NB4 (cell line): ENCODE measurements around the gene SLC39A12.

Experiments
- DNase-seq: peaks from one replicate; pipeline ENCODE4 v3.0.0; 2010; ENCODE audit warnings: low read depth
- H3K4me3 ChIP-seq: one replicate; pipeline ENCODE4 v1.5.1; 2011; ENCODE audit warnings: mild to moderate bottlenecking, low read depth, low read length, moderate library complexity
- MYC ChIP-seq: IDR thresholded peaks from 2 replicates; pipeline ENCODE4 v1.6.1; 2011; ENCODE audit warnings: low read depth, low read length
- POLR2A ChIP-seq: IDR thresholded peaks from 2 replicates; pipeline ENCODE4 v1.6.1; 2011; ENCODE audit warnings: mild to moderate bottlenecking; ENCODE audit not compliant: insufficient read length; ENCODE audit errors: extremely low read depth
- TF ChIP-seq, protein P1 (sequence below): IDR thresholded peaks from one replicate; pipeline ENCODE4 v1.5.1; 2012; ENCODE audit warnings: low read depth, low read length
- TF ChIP-seq, protein P2 (sequence below): IDR thresholded peaks from 2 replicates; pipeline ENCODE4 v1.6.1; 2011; ENCODE audit warnings: low read depth, low read length

Gene SLC39A12

DNA sequence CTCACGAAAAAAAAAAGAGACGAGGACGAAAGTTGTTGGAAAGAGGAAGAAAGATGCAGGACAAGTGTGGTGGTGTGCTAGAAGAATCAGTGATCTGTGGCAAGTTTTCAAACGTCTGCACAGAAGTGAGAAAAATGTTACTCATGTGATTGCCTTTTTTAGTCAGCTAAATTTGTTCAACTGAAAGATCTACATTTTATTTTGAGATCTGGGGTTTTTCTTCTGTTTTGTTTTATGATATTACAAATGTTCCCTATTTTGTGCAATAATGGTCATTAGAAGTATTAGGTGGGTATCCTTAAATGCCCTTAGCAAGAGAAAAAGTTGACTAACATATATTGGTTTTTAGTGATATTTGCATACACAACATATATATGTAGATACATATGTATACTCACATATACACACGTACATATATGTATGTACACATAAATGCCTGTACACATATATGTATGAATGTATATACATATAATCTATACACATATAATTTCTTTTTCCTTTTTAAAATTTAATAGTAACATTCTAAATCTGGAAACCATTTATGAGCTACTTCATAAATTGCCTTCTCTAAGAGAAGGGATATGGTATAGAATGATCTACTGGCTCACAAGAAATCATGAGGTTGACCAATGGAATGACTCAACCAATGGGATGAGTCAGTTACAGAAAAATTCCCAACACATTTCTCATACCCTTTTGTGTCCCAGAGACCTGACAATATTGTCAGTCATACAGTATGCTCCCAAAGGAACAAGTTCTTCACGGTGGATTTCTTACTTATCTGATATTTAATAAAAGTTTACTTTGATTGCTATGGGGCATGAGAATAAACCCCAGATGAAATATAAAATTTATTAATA, 38.4 kb downstream of the SLC39A12 start:
- H3K4me3 ChIP-seq, result no peak overlapping the region
- DNase-seq, result no peak
- TF ChIP-seq, protein P1, sequence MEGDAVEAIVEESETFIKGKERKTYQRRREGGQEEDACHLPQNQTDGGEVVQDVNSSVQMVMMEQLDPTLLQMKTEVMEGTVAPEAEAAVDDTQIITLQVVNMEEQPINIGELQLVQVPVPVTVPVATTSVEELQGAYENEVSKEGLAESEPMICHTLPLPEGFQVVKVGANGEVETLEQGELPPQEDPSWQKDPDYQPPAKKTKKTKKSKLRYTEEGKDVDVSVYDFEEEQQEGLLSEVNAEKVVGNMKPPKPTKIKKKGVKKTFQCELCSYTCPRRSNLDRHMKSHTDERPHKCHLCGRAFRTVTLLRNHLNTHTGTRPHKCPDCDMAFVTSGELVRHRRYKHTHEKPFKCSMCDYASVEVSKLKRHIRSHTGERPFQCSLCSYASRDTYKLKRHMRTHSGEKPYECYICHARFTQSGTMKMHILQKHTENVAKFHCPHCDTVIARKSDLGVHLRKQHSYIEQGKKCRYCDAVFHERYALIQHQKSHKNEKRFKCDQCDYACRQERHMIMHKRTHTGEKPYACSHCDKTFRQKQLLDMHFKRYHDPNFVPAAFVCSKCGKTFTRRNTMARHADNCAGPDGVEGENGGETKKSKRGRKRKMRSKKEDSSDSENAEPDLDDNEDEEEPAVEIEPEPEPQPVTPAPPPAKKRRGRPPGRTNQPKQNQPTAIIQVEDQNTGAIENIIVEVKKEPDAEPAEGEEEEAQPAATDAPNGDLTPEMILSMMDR, result no peak
- TF ChIP-seq, protein P2, sequence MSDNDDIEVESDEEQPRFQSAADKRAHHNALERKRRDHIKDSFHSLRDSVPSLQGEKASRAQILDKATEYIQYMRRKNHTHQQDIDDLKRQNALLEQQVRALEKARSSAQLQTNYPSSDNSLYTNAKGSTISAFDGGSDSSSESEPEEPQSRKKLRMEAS, result no peak
- TF ChIP-seq MYC (no peak), POLR2A (no peak)

DNA sequence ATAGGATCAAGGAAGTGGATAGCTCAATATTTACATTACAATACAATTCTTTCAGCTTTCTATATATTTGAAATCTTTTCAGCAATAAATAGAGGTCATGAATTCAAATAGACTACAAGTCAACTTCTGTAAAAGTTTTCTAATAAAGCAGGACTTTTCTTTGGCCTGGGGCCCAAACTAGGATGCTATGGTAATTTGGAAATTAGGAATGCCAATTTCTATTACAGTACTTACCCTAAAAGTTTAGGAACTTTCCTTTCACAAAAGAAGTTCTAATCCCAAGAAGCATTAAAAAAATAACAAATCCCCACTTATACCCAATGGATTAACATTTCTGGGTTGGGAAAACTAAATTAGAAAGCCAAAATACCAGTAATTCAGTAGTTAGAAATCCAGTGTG, 40.5 kb downstream of the SLC39A12 start:
- TF ChIP-seq POLR2A, result no peak
- TF ChIP-seq, protein P2, result no peak
- TF ChIP-seq, protein P1, result no peak
- no peak for TF ChIP-seq MYC
- H3K4me3 ChIP-seq, result no peak overlapping the region
- no peak for DNase-seq

DNA sequence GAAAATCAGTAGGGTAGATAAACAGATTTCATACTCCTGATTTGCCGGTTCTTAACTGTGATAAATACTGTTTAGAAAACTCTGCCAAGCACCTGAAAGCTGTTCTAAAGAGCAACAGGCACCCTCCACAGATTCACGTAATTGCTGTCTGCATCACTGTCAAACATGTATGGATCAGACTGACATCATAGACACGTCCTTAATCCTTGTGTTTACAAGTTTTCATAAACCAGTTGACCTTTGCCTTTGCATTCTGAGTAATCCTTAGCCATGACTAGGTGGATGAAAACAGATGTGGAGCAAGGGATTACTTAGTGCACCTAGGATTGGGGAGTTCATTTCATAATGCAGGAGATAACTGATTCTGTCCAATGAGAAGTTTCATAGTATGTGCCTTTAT, 41.6 kb downstream of the SLC39A12 start:
- TF ChIP-seq POLR2A (no peak), MYC (no peak)
- TF ChIP-seq, protein P2, result no peak
- TF ChIP-seq, protein P1, result no peak
- H3K4me3 ChIP-seq, result no peak overlapping the region
- DNase-seq, result no peak

DNA sequence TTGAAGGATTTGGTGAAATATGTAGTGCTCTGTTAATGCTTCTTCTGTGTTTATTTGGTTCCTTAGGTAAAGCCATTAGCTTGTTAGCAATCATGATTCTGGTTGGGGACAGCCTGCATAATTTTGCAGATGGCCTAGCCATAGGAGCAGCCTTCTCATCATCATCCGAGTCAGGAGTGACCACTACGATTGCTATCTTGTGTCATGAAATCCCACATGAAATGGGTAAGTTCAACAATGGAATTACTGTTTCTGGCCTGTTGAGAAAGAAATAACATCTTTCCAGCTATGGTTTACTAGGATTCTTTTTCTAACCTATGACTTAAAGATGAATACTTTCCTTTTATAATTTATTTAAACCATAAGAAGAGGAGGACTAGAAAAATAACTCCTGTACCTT, 48.9 kb downstream of the SLC39A12 start:
- TF ChIP-seq POLR2A (no peak), MYC (no peak)
- TF ChIP-seq, protein P1, result no peak
- TF ChIP-seq, protein P2, result no peak
- DNase-seq, result no peak
- no peak overlapping the region for H3K4me3 ChIP-seq

DNA sequence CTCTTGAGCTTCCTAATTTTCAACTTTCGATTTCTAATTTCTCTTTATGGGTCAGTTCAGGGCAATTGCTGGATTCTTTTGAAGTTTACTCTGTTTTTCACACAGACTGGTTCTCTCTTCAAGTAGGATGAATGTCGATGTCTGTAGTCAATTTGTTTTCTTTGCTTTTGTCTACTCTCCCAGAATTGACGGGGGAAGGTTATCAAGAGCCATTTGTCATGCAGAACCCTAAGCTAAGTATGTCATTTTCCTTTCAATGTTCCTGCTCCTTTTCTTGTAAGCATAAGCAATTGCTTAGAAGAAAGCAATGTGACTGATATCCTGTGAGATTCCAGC, 53.7 kb downstream of the SLC39A12 start:
- DNase-seq, result no peak
- TF ChIP-seq, protein P1, result no peak
- TF ChIP-seq, protein P2, result no peak
- TF ChIP-seq MYC (no peak), POLR2A (no peak)
- no peak overlapping the region for H3K4me3 ChIP-seq
